ENCODE data around the gene METTL3.

METTL3 gene

GRCh38 chr14:21475767-21476522 is 35.2 kb downstream of the METTL3 start:
- DNase-seq = no peak

- DNase-seq = no peak
Measured at GRCh38 chr14:21467616-21468015, 43.5 kb downstream of the METTL3 start.

GRCh38 chr14:21455912-21456667 is 55.0 kb downstream of the METTL3 start, which contains the start of gene CHD8:
TSS of gene CHD8 (minus strand) at chr14:21456123. CDS start at chr14:21431643, 24,480 bp downstream.
- DNase-seq = peak; percentile 98 to 99

GRCh38 chr14:21455592-21455911 is 55.6 kb downstream of the METTL3 start:
- peak; percentile 9 to 34 for DNase-seq

- peak in 1 of 2 experiments; percentile 2 for DNase-seq
Measured at GRCh38 chr14:21454843-21455544, 56.1 kb downstream of the METTL3 start.

- DNase-seq = no peak
Measured at GRCh38 chr14:21449899-21450216, 61.3 kb downstream of the METTL3 start.

Data from AML-193 (cell line).